ENCODE results near the gene PNMA8B. TPM values are rescaled to one million over a fixed set of nuclear protein-coding genes. Genes with fewer than 3 reads are reported as not detected.
"Not testable (repeated sequence)": the region's sequence is repeated elsewhere in the genome, so short reads cannot be mapped to it uniquely, and the experiment has no call there.

The PNMA8B gene
- total RNA-seq, 1 donor from 2014 or later: 0.76 TPM

DNA sequence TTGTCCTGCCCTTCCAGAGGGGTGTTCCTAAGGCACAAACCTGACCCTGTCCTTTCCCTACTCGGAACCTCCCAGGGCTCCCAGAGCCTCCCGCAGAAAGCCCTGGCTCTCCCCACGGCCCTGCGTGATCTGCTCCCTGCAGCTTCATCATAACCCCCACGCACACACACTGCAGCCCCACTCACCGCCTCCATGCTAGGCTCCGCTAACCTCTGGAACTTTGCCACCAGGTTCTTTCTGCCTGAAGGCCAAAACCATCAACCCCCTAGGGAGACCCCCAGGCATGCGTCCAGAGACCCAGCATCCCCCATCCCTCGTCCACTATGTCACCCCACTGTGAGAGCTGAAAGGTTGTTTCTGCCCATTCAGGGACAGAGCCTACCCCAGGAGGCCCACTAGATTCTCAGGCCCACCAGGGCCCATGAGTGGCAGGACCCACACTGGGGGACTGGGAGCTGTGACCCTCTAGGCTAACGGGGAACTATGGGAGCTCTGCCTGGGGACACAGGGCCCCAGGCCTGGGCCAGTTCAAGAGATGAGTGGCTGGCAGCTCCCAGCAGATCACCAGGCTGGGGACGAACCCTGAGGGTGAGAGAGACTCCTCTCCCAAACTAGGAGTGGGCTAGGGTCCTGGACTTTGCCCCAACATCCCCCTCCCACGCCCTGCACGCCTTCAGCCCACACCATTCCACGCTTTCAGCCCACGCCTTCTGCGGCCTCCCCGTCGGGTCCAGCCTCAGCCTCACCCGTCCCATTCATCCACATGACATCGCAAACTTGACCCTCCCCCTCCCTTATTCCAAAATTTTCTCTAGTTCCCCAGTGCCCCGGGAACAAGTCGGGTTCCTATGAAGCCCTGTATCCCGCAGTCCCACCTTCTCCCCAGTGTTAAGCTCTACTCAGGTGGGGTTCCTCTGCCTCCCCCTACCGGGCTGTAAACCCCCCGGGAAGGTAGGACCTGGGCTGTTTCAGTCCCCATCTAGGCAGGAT lies 33.2 kb upstream of the PNMA8B start:
- no peaks in the 10 kb centered on the region for H3K36me3 Mint-ChIP-seq (ENCODE audit: unreplicated experiment)
- DNase-seq: no peak
- no peak for TF ChIP-seq CTCF (IDR thresholded peaks at IDR 0.05; ENCODE audit: partially characterized antibody, unreplicated experiment)
- H3K4me3 Mint-ChIP-seq (ENCODE audit: unreplicated experiment): no peak overlapping the region
- H3K9me3 Mint-ChIP-seq (ENCODE audit: unreplicated experiment): no peaks in the 10 kb centered on the region
- no peak overlapping the region for H3K27ac Mint-ChIP-seq (ENCODE audit: unreplicated experiment)
- peaks cover 13% of the 10 kb centered on the region for H3K27me3 Mint-ChIP-seq (ENCODE audit: unreplicated experiment)
- peaks cover 7% of the 10 kb centered on the region for H3K4me1 Mint-ChIP-seq (ENCODE audit: low read depth, unreplicated experiment)

- DNase-seq; H3K4me1 Mint-ChIP-seq (ENCODE audit: low read depth, unreplicated experiment); H3K27me3 Mint-ChIP-seq (ENCODE audit: unreplicated experiment); H3K4me3 Mint-ChIP-seq (ENCODE audit: unreplicated experiment); H3K36me3 Mint-ChIP-seq (ENCODE audit: unreplicated experiment); H3K27ac Mint-ChIP-seq (ENCODE audit: unreplicated experiment); H3K9me3 Mint-ChIP-seq (ENCODE audit: unreplicated experiment): not testable (repeated sequence)
Observed at GRCh38 chr19:46526801-46527200, 31.1 kb upstream of the PNMA8B start.

- TF ChIP-seq CTCF (IDR thresholded peaks at IDR 0.05; ENCODE audit: partially characterized antibody, unreplicated experiment): no peak
- no peaks in the 10 kb centered on the region for H3K9me3 Mint-ChIP-seq (ENCODE audit: unreplicated experiment)
- no peaks in the 10 kb centered on the region for H3K4me1 Mint-ChIP-seq (ENCODE audit: low read depth, unreplicated experiment)
- H3K27ac Mint-ChIP-seq (ENCODE audit: unreplicated experiment): no peak overlapping the region
- DNase-seq: no peak
- no peaks in the 10 kb centered on the region for H3K36me3 Mint-ChIP-seq (ENCODE audit: unreplicated experiment)
- peaks cover 9% of the 10 kb centered on the region for H3K27me3 Mint-ChIP-seq (ENCODE audit: unreplicated experiment)
- no peak overlapping the region for H3K4me3 Mint-ChIP-seq (ENCODE audit: unreplicated experiment)
Observed at GRCh38 chr19:46524308-46524707, 28.6 kb upstream of the PNMA8B start.

GRCh38 chr19:46522988-46523387 lies 27.3 kb upstream of the PNMA8B start:
- H3K9me3 Mint-ChIP-seq (ENCODE audit: unreplicated experiment); DNase-seq; H3K4me3 Mint-ChIP-seq (ENCODE audit: unreplicated experiment); H3K4me1 Mint-ChIP-seq (ENCODE audit: low read depth, unreplicated experiment); H3K36me3 Mint-ChIP-seq (ENCODE audit: unreplicated experiment); H3K27ac Mint-ChIP-seq (ENCODE audit: unreplicated experiment); H3K27me3 Mint-ChIP-seq (ENCODE audit: unreplicated experiment): not testable (repeated sequence)

DNA sequence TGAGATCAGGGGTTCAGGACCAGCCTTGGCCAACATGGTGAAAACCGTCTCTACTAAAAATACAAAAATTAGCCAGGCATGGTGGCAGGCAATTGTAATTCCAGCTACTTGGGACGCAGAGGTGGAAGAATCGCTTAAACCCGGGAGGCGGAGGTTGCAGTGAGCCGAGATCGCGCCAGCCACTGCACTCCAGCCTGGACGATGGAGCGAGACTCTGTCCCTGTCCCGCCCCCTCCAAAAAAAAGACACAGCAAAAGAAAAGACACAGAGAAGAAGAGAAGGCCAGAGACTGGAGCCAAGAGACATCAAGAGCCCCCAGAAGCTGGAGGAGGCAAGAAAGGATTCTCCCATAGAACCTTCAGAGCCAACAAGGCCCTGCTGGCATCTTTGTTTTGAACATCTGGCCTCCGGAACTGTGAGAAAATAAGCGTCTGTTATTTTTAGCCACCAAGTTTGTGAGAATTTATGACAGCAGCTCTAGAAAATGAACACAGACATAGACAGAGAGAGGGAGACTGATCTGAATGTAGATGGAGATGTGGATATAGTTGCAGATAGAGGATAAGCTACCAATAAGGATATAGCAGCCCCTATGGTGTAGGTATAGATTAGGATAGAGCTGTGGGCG lies 25.7 kb upstream of the PNMA8B start:
- Mint-ChIP-seq H3K4me1 (ENCODE audit: low read depth, unreplicated experiment) (no peaks in the 10 kb centered on the region), H3K27ac (ENCODE audit: unreplicated experiment) (no peak overlapping the region), H3K36me3 (ENCODE audit: unreplicated experiment) (no peaks in the 10 kb centered on the region), H3K4me3 (ENCODE audit: unreplicated experiment) (no peak overlapping the region), H3K27me3 (ENCODE audit: unreplicated experiment) (peaks cover 3% of the 10 kb centered on the region), H3K9me3 (ENCODE audit: unreplicated experiment) (no peaks in the 10 kb centered on the region)
- no peak for DNase-seq
- TF ChIP-seq CTCF (IDR thresholded peaks at IDR 0.05; ENCODE audit: partially characterized antibody, unreplicated experiment): no peak

GRCh38 chr19:46520616-46521015 lies 24.9 kb upstream of the PNMA8B start:
- H3K9me3 Mint-ChIP-seq (ENCODE audit: unreplicated experiment): no peaks in the 10 kb centered on the region
- DNase-seq: no peak
- no peaks in the 10 kb centered on the region for H3K4me1 Mint-ChIP-seq (ENCODE audit: low read depth, unreplicated experiment)
- peaks cover 3% of the 10 kb centered on the region for H3K27me3 Mint-ChIP-seq (ENCODE audit: unreplicated experiment)
- no peaks in the 10 kb centered on the region for H3K36me3 Mint-ChIP-seq (ENCODE audit: unreplicated experiment)
- no peak for TF ChIP-seq CTCF (IDR thresholded peaks at IDR 0.05; ENCODE audit: partially characterized antibody, unreplicated experiment)
- no peak overlapping the region for H3K27ac Mint-ChIP-seq (ENCODE audit: unreplicated experiment)
- H3K4me3 Mint-ChIP-seq (ENCODE audit: unreplicated experiment): no peak overlapping the region
